Panc1 (cell line): ENCODE data around the gene GRAMD2A.

Experiments used
- POLR2AphosphoS5 ChIP-seq: IDR thresholded peaks from 2 replicates; pipeline ENCODE4 v1.6.1; 2012; ENCODE audit warnings: mild to moderate bottlenecking, low read depth, low read length, moderate library complexity
- TCF7L2 ChIP-seq: IDR thresholded peaks from 2 replicates; pipeline ENCODE4 v1.6.1; 2011; ENCODE audit warnings: mild to moderate bottlenecking, low read depth, low read length, inconsistent platforms
- TF ChIP-seq, protein P1 (sequence below): fragments of 450-650 bp; IDR thresholded peaks from 2 replicates; pipeline ENCODE4 v1.5.1; 2017; ENCODE audit warnings: mild to moderate bottlenecking
- TF ChIP-seq, protein P2 (sequence below), 2 experiments: IDR thresholded peaks; 2 replicates each; pipeline ENCODE4 v1.6.1; 2011 to 2012; ENCODE audit warnings: low read depth in 2 of 2, control low read depth in 1 of 2, low read length in 1 of 2, mild to moderate bottlenecking in 1 of 2, moderate library complexity in 1 of 2; ENCODE audit not compliant: insufficient read depth in 1 of 2

DNA sequence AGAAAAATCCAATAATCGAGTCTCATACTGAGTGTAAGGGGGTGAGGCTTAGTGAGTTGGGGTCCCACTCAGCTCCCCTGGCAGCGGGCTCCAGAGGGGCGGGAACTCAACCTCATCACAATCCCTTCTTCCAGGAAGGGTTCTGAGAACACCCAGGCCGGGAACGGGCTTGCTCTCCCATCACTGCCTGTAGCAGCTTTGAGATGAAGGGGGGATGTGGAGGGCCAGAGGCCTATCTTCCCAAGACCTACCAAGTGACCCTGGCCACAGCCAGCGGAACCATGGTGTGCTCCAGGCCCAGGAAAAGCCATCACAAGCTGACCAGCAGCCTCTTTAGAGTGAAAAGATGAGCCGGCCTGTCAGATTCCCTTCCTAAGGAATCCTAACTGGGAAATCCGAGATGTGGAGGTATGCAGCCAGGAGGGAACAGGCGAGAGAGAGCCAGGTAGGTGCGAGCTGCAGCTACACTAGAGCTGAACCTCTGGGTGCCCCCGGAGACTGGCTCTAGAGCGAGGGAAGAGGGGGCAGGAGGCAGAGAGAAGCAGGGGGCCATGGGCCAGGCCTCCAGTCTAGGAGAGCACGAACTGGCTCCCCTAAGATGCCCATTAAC lies 18.5 kb downstream of the GRAMD2A start:
- TF ChIP-seq, protein P1, sequence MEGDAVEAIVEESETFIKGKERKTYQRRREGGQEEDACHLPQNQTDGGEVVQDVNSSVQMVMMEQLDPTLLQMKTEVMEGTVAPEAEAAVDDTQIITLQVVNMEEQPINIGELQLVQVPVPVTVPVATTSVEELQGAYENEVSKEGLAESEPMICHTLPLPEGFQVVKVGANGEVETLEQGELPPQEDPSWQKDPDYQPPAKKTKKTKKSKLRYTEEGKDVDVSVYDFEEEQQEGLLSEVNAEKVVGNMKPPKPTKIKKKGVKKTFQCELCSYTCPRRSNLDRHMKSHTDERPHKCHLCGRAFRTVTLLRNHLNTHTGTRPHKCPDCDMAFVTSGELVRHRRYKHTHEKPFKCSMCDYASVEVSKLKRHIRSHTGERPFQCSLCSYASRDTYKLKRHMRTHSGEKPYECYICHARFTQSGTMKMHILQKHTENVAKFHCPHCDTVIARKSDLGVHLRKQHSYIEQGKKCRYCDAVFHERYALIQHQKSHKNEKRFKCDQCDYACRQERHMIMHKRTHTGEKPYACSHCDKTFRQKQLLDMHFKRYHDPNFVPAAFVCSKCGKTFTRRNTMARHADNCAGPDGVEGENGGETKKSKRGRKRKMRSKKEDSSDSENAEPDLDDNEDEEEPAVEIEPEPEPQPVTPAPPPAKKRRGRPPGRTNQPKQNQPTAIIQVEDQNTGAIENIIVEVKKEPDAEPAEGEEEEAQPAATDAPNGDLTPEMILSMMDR = no peak
- TF ChIP-seq TCF7L2 (no peak), POLR2AphosphoS5 (no peak)
- TF ChIP-seq, protein P2, sequence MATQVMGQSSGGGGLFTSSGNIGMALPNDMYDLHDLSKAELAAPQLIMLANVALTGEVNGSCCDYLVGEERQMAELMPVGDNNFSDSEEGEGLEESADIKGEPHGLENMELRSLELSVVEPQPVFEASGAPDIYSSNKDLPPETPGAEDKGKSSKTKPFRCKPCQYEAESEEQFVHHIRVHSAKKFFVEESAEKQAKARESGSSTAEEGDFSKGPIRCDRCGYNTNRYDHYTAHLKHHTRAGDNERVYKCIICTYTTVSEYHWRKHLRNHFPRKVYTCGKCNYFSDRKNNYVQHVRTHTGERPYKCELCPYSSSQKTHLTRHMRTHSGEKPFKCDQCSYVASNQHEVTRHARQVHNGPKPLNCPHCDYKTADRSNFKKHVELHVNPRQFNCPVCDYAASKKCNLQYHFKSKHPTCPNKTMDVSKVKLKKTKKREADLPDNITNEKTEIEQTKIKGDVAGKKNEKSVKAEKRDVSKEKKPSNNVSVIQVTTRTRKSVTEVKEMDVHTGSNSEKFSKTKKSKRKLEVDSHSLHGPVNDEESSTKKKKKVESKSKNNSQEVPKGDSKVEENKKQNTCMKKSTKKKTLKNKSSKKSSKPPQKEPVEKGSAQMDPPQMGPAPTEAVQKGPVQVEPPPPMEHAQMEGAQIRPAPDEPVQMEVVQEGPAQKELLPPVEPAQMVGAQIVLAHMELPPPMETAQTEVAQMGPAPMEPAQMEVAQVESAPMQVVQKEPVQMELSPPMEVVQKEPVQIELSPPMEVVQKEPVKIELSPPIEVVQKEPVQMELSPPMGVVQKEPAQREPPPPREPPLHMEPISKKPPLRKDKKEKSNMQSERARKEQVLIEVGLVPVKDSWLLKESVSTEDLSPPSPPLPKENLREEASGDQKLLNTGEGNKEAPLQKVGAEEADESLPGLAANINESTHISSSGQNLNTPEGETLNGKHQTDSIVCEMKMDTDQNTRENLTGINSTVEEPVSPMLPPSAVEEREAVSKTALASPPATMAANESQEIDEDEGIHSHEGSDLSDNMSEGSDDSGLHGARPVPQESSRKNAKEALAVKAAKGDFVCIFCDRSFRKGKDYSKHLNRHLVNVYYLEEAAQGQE (IDR thresholded peaks at IDR 0.05; ENCODE audit: insufficient read depth in 1 of 2, low read depth in 2 of 2, low read length in 1 of 2) = no peak
